PC-3 (cell line): ENCODE measurements around the gene RAB40AL. TPM values are rescaled to one million over a fixed set of nuclear protein-coding genes. Genes with fewer than 3 reads are reported as not detected.
"Not testable (repeated sequence)": the region's sequence is repeated elsewhere in the genome, so short reads cannot be mapped to it uniquely, and the experiment has no call there.

Experiments
- ATAC-seq: fragments of 200-7000 bp; cut with Tn5 transposase; 2 replicates; pipeline ENCODE4 v1.9.1; 2020; ENCODE audit warnings: mild to moderate bottlenecking, moderate library complexity
- BruUV-seq: library from RNA; stranded (reverse); fragments of 400-500 nt; replicated peaks from 2 replicates; lab custom pipeline; 2021; lab: Mats Ljungman, UMichigan
- CTCF ChIA-PET: fragments of 300-600 bp; sonication (Branson Sonifier 250); formaldehyde crosslinking; loops from one replicate; lab custom pipeline; 2022; ENCODE audit warnings: antibody characterized with exemption; lab: Charles Lee
- POLR2A ChIA-PET: fragments of 300-600 bp; sonication (Branson Sonifier 250); formaldehyde crosslinking; loops from one replicate; lab custom pipeline; 2022; ENCODE audit warnings: antibody characterized with exemption; ENCODE audit not compliant: unreplicated experiment; lab: Charles Lee
- DNase-seq: peaks from one replicate; pipeline ENCODE4 v3.0.0-alpha.2; 2015
- H2AFZ ChIP-seq: fragments of 300-600 bp; sonication (generic); 2 replicates; pipeline ENCODE4 v1.6.0; 2016; ENCODE audit warnings: antibody characterized with exemption, low read length
- H3F3A ChIP-seq: fragments of 300-600 bp; sonication (generic); one replicate; pipeline ENCODE4 v1.6.0; 2017; ENCODE audit warnings: antibody characterized with exemption, low read length, control low read depth, mild to moderate bottlenecking; ENCODE audit not compliant: unreplicated experiment
- H3K27ac ChIP-seq: fragments of 300-600 bp; sonication (generic); 2 replicates; pipeline ENCODE4 v1.5.1; 2016; ENCODE audit warnings: mild to moderate bottlenecking, low read length
- H3K27me3 ChIP-seq: fragments of 300-600 bp; sonication (generic); 2 replicates; pipeline ENCODE4 v1.6.1; 2016; ENCODE audit warnings: low read length, mixed read lengths
- H3K36me3 ChIP-seq: fragments of 300-600 bp; sonication (generic); 2 replicates; pipeline ENCODE4 v1.6.1; 2016; ENCODE audit warnings: low read depth, mixed run types, low read length, mixed read lengths
- H3K4me1 ChIP-seq: fragments of 300-600 bp; sonication (generic); 2 replicates; pipeline ENCODE4 v1.5.1; 2016; ENCODE audit warnings: low read length; ENCODE audit not compliant: insufficient read depth
- H3K4me2 ChIP-seq: fragments of 300-600 bp; sonication (generic); 2 replicates; pipeline ENCODE4 v1.6.0; 2016; ENCODE audit warnings: low read length
- H3K4me3 ChIP-seq: fragments of 300-600 bp; sonication (generic); 2 replicates; pipeline ENCODE4 v1.5.1; 2016; ENCODE audit warnings: mild to moderate bottlenecking, low read length, mixed read lengths
- H3K79me2 ChIP-seq: fragments of 300-600 bp; sonication (generic); 2 replicates; pipeline ENCODE4 v1.6.1; 2017; ENCODE audit warnings: low read length, mixed read lengths
- H3K9ac ChIP-seq: fragments of 300-600 bp; sonication (generic); 2 replicates; pipeline ENCODE4 v1.6.0; 2016; ENCODE audit warnings: mild to moderate bottlenecking, low read length
- H3K9me2 ChIP-seq: fragments of 300-600 bp; sonication (generic); replicated peaks from 2 replicates; pipeline ENCODE4 v1.6.1; 2016; ENCODE audit warnings: mixed run types, low read length, mixed read lengths
- H3K9me3 ChIP-seq: fragments of 300-600 bp; sonication (generic); 2 replicates; pipeline ENCODE4 v1.6.1; 2016; ENCODE audit warnings: low read length, mixed read lengths
- H4K20me1 ChIP-seq: fragments of 300-600 bp; sonication (generic); 2 replicates; pipeline ENCODE4 v1.6.1; 2016; ENCODE audit warnings: low read length, mixed read lengths
- CTCF ChIP-seq: fragments of 300-600 bp; sonication (generic); conservative IDR thresholded peaks from 2 replicates; pipeline ENCODE4 v1.5.1; 2017; ENCODE audit warnings: antibody characterized with exemption, low read depth, mild to moderate bottlenecking, low read length
- EZH2 ChIP-seq: fragments of 300-600 bp; sonication (generic); IDR thresholded peaks from one replicate; pipeline ENCODE4 v1.6.1; 2017; ENCODE audit warnings: antibody characterized with exemption, mild to moderate bottlenecking, low read length; ENCODE audit not compliant: unreplicated experiment
- EZH2phosphoT487 ChIP-seq: fragments of 300-600 bp; sonication (generic); IDR thresholded peaks from 2 replicates; pipeline ENCODE4 v1.6.1; 2018; ENCODE audit warnings: mild to moderate bottlenecking, antibody characterized with exemption, low read length, borderline replicate concordance
- intact Hi-C: fragments of 100-400 bp; cut with micrococcal nuclease; formaldehyde crosslinking; loops from 2 replicates; pipeline ENCODE4 v1.9.0; 2023
- total RNA-seq: library from RNA; depleted of rRNA; stranded (reverse); fragments of >200 nt; gene quantifications from 2 replicates; pipeline ENCODE4 v1.2.3, GENCODE V29; 2014

The RAB40AL gene
- total RNA-seq, 1 experiment from 2014 or later = 0.55 TPM

GRCh38 chrX:102968216-102968615 lies 31.1 kb downstream of the RAB40AL start:
- Histone ChIP-seq H3K9me3 (0 out of 2 replicates have a peak, but pooled peaks cover 5% of the 10 kb centered on the region), H3K27ac (no peak overlapping the region), H3K9ac (no peak overlapping the region), H3K36me3 (no peaks in the 10 kb centered on the region; the same call in 1 of the 2 replicates), H3K9me2 (no peaks in the 10 kb centered on the region), H3F3A (no peaks in the 10 kb centered on the region), H3K4me2 (no peak overlapping the region), H2AFZ (no peak overlapping the region), H3K4me3 (no peak overlapping the region), H3K4me1 (no peaks in the 10 kb centered on the region), H3K79me2 (no peaks in the 10 kb centered on the region), H4K20me1 (no peaks in the 10 kb centered on the region), H3K27me3 (no peaks in the 10 kb centered on the region)
- no peak for DNase-seq
- intact Hi-C loops = no loop called here
- ATAC-seq = no peak
- no TSS peak for BruUV-seq
- ChIA-PET POLR2A (no interaction called here), CTCF (no interaction called here)
- TF ChIP-seq EZH2phosphoT487 (no peak), EZH2 (no peak), CTCF (no peak)

- H3K9ac ChIP-seq, H3K9me2 ChIP-seq, H3K79me2 ChIP-seq, H3K27me3 ChIP-seq, H3K4me2 ChIP-seq, ATAC-seq, H4K20me1 ChIP-seq, H3K9me3 ChIP-seq, BruUV-seq, H3K27ac ChIP-seq, CTCF ChIA-PET, DNase-seq, H2AFZ ChIP-seq, H3K4me3 ChIP-seq, POLR2A ChIA-PET, H3K36me3 ChIP-seq, H3F3A ChIP-seq, intact Hi-C loops: not testable (repeated sequence)
- H3K4me1 ChIP-seq = peaks cover 14% of the 10 kb centered on the region
Measured at GRCh38 chrX:102971536-102971935, 34.5 kb downstream of the RAB40AL start.

- TF ChIP-seq EZH2 = no peak
- TF ChIP-seq EZH2phosphoT487 = no peak
- TF ChIP-seq CTCF = no peak
Measured at GRCh38 chrX:102975016-102975415, 37.9 kb downstream of the RAB40AL start.

More at GRCh38 chrX:102975016-102975415, 37.9 kb downstream of the RAB40AL start:
- ATAC-seq (no peak), DNase-seq (peak; percentile 24)
- H3K4me3 ChIP-seq = no peak overlapping the region
- CTCF ChIA-PET = no interaction called here
- no peak overlapping the region for H3K9ac ChIP-seq
- peaks cover 4% of the 10 kb centered on the region for H3F3A ChIP-seq
- no peaks in the 10 kb centered on the region for H3K9me2 ChIP-seq
- no peaks in the 10 kb centered on the region for H3K9me3 ChIP-seq
- H3K36me3 ChIP-seq = no peaks in the 10 kb centered on the region; the same call in 1 of the 2 replicates
- peak overlapping the region; percentile 98 for H3K27ac ChIP-seq
- no peak overlapping the region for H2AFZ ChIP-seq
- H3K79me2 ChIP-seq = no peaks in the 10 kb centered on the region
- no peaks in the 10 kb centered on the region for H4K20me1 ChIP-seq
- peaks cover 39% of the 10 kb centered on the region for H3K4me1 ChIP-seq
- no peaks in the 10 kb centered on the region for H3K27me3 ChIP-seq
- BruUV-seq = no TSS peak
- H3K4me2 ChIP-seq = no peak overlapping the region
- POLR2A ChIA-PET = no interaction called here
- intact Hi-C loops = no loop called here
